Mucosa of descending colon (tissue), 3 donors: ENCODE results near the gene LRRC8D. TPM values are rescaled to one million over a fixed set of nuclear protein-coding genes. Genes with fewer than 3 reads are reported as not detected.

Source experiments
- ATAC-seq: fragments of 200-7000 bp; cut with Tn5 transposase; one replicate; pipeline ENCODE4 v1.9.1; 2020; ENCODE audit warnings: mild to moderate bottlenecking, moderate library complexity
- DNase-seq, 3 donors: peaks; one replicate each; pipeline ENCODE4 v3.0.0-alpha.2; 2020
- H3K36me3 ChIP-seq: fragments of 200-600 bp; one replicate; pipeline ENCODE4 v1.8.0; 2021; ENCODE audit warnings: low read depth, mild to moderate bottlenecking
- H3K4me1 ChIP-seq: fragments of 200-600 bp; one replicate; pipeline ENCODE4 v1.8.0; 2021; ENCODE audit warnings: low read depth, mild to moderate bottlenecking
- H3K4me3 ChIP-seq: fragments of 200-600 bp; one replicate; pipeline ENCODE4 v1.8.0; 2021; ENCODE audit warnings: mild to moderate bottlenecking
- H3K9me3 ChIP-seq: fragments of 200-600 bp; one replicate; pipeline ENCODE4 v1.8.0; 2021; ENCODE audit warnings: mild to moderate bottlenecking
- CTCF ChIP-seq: fragments of 200-600 bp; IDR thresholded peaks from one replicate; pipeline ENCODE4 v1.8.0; 2022; ENCODE audit warnings: antibody characterized with exemption, mild to moderate bottlenecking
- intact Hi-C, 2 donors: fragments of 100-400 bp; cut with DNase I in 1 of 2; cut with micrococcal nuclease in 1 of 2; formaldehyde crosslinking; loops; one replicate each; pipeline versions ENCODE4 v1.11.0 to v1.11.1; 2022; cut with DNase I, micrococcal nuclease
- total RNA-seq, 3 donors: library from RNA; stranded (reverse); fragmentation: NEBNext Ultra II Directional in 2 of 3; extraction: Animal tissue kit (Norgen Biotek cat#: 25700) in 2 of 3; gene quantifications; one replicate each; pipeline versions ENCODE4 v1.2.1 to v1.2.4, GENCODE V29; 2021 to 2023
- donor health status: DM: no; HTN: no; CAD: no; lungs with moderate emphysema.
- donor health status: DM: no; HTN: no; CAD: no.
- donor health status: DM: no; HTN: yes; CAD: no.

LRRC8D gene
- total RNA-seq, 3 donors from 2014 or later, result 22.8 to 43.3 (median 39.6) TPM

- Histone ChIP-seq H3K4me1 (peaks cover 5% of the 10 kb centered on the region), H3K36me3 (no peaks in the 10 kb centered on the region), H3K9me3 (no peaks in the 10 kb centered on the region), H3K4me3 (no peak overlapping the region)
- ATAC-seq (peak; percentile 98), DNase-seq (peak; percentile 62 to 96 (median 63))
- TF ChIP-seq CTCF, result peak; percentile 81
- intact Hi-C loops, result loop anchor here (2.0 to 5.0 kb wide), 4 partner anchors 43 to 188 kb away; no protein-coding TSS in a partner anchor
Measured at GRCh38 chr1:89804642-89805237, 16.1 kb upstream of the LRRC8D start.

GRCh38 chr1:89806616-89807015 lies 14.2 kb upstream of the LRRC8D start:
- ATAC-seq, result no peak
- Histone ChIP-seq H3K9me3 (no peaks in the 10 kb centered on the region), H3K4me3 (no peak overlapping the region), H3K36me3 (no peaks in the 10 kb centered on the region), H3K4me1 (peaks cover 5% of the 10 kb centered on the region)
- intact Hi-C loops, result loop anchor here in 1 of 2 donors (5.0 kb wide), 1 partner anchor 176 kb away; no protein-coding TSS in a partner anchor
- no peak for DNase-seq
- no peak for TF ChIP-seq CTCF

- Histone ChIP-seq H3K4me3 (no peak overlapping the region), H3K36me3 (no peaks in the 10 kb centered on the region), H3K4me1 (peaks cover 5% of the 10 kb centered on the region), H3K9me3 (no peaks in the 10 kb centered on the region)
- no peak for ATAC-seq
- no peak for TF ChIP-seq CTCF
- no peak for DNase-seq
- intact Hi-C loops, result loop anchor here in 1 of 2 donors (5.0 kb wide), 1 partner anchor 175 kb away; no protein-coding TSS in a partner anchor
Measured at GRCh38 chr1:89807503-89807902, 13.3 kb upstream of the LRRC8D start.

GRCh38 chr1:89807983-89808382 lies 12.8 kb upstream of the LRRC8D start:
- H3K4me1 ChIP-seq, result peaks cover 5% of the 10 kb centered on the region
- no peak for ATAC-seq
- TF ChIP-seq CTCF, result no peak

GRCh38 chr1:89808441-89809117 lies 12.3 kb upstream of the LRRC8D start:
- no peak for DNase-seq
- TF ChIP-seq CTCF, result no peak
- intact Hi-C loops, result loop anchor here in 1 of 2 donors (5.0 kb wide), 1 partner anchor 174 kb away; no protein-coding TSS in a partner anchor
- no peaks in the 10 kb centered on the region for H3K36me3 ChIP-seq
- H3K9me3 ChIP-seq, result no peaks in the 10 kb centered on the region
- ATAC-seq, result no peak
- peaks cover 5% of the 10 kb centered on the region for H3K4me1 ChIP-seq
- no peak overlapping the region for H3K4me3 ChIP-seq

More at GRCh38 chr1:89807983-89808382, 12.8 kb upstream of the LRRC8D start:
- no peaks in the 10 kb centered on the region for H3K9me3 ChIP-seq
- H3K4me3 ChIP-seq, result no peak overlapping the region
- no peak for DNase-seq
- intact Hi-C loops, result loop anchor here in 1 of 2 donors (5.0 kb wide), 1 partner anchor 174 kb away; no protein-coding TSS in a partner anchor
- no peaks in the 10 kb centered on the region for H3K36me3 ChIP-seq
